ENCODE data around the gene LYRM9.
"Not testable (repeated sequence)": the region's sequence is repeated elsewhere in the genome, so short reads cannot be mapped to it uniquely, and the experiment has no call there.

The LYRM9 gene

GRCh38 chr17:27846808-27847307 is 46.3 kb downstream of the LYRM9 start:
- not testable (repeated sequence) for H3K4me3 ChIP-seq (ENCODE audit: low read depth, low read length); DNase-seq (ENCODE audit: low read depth)

GRCh38 chr17:27846042-27846655 is 47.0 kb downstream of the LYRM9 start:
- no peak for DNase-seq (ENCODE audit: low read depth)
- H3K4me3 ChIP-seq (ENCODE audit: low read depth, low read length): no peak overlapping the region

- no peak for DNase-seq (ENCODE audit: low read depth)
- no peak overlapping the region for H3K4me3 ChIP-seq (ENCODE audit: low read depth, low read length)
These were observed 47.7 kb downstream of the LYRM9 start for GRCh38 chr17:27845264-27846041.

GRCh38 chr17:27840688-27841087 is 52.5 kb downstream of the LYRM9 start:
- no peak for DNase-seq (ENCODE audit: low read depth)
- no peak overlapping the region for H3K4me3 ChIP-seq (ENCODE audit: low read depth, low read length)

GRCh38 chr17:27840406-27840678 is 52.8 kb downstream of the LYRM9 start:
- H3K4me3 ChIP-seq (ENCODE audit: low read depth, low read length); DNase-seq (ENCODE audit: low read depth): not testable (repeated sequence)

- not testable (repeated sequence) for DNase-seq (ENCODE audit: low read depth); H3K4me3 ChIP-seq (ENCODE audit: low read depth, low read length)
These were observed 53.4 kb downstream of the LYRM9 start for GRCh38 chr17:27839571-27840405.

- H3K4me3 ChIP-seq (ENCODE audit: low read depth, low read length); DNase-seq (ENCODE audit: low read depth): not testable (repeated sequence)
These were observed 54.6 kb downstream of the LYRM9 start for GRCh38 chr17:27838607-27839006.

- DNase-seq (ENCODE audit: low read depth); H3K4me3 ChIP-seq (ENCODE audit: low read depth, low read length): not testable (repeated sequence)
These were observed 55.4 kb downstream of the LYRM9 start for GRCh38 chr17:27837769-27838168.

GRCh38 chr17:27836651-27837050 is 56.5 kb downstream of the LYRM9 start:
- H3K4me3 ChIP-seq (ENCODE audit: low read depth, low read length): no peak overlapping the region
- no peak for DNase-seq (ENCODE audit: low read depth)

- no peak for DNase-seq (ENCODE audit: low read depth)
- H3K4me3 ChIP-seq (ENCODE audit: low read depth, low read length): no peak overlapping the region
These were observed 58.6 kb downstream of the LYRM9 start for GRCh38 chr17:27834571-27834970.

- no peak overlapping the region for H3K4me3 ChIP-seq (ENCODE audit: low read depth, low read length)
- DNase-seq (ENCODE audit: low read depth): no peak
These were observed 60.3 kb downstream of the LYRM9 start for GRCh38 chr17:27832831-27833230.

- DNase-seq (ENCODE audit: low read depth); H3K4me3 ChIP-seq (ENCODE audit: low read depth, low read length): not testable (repeated sequence)
These were observed 63.3 kb downstream of the LYRM9 start for GRCh38 chr17:27829888-27830287.

GRCh38 chr17:27829143-27829711 is 63.9 kb downstream of the LYRM9 start:
- not testable (repeated sequence) for DNase-seq (ENCODE audit: low read depth); H3K4me3 ChIP-seq (ENCODE audit: low read depth, low read length)
